ENCODE results near the gene BMAL1. TPM values are rescaled to one million over a fixed set of nuclear protein-coding genes. Genes with fewer than 3 reads are reported as not detected.

BMAL1 gene
- total RNA-seq, 2 experiments from 2014 or later, result 21.5 to 22.7 TPM

DNA sequence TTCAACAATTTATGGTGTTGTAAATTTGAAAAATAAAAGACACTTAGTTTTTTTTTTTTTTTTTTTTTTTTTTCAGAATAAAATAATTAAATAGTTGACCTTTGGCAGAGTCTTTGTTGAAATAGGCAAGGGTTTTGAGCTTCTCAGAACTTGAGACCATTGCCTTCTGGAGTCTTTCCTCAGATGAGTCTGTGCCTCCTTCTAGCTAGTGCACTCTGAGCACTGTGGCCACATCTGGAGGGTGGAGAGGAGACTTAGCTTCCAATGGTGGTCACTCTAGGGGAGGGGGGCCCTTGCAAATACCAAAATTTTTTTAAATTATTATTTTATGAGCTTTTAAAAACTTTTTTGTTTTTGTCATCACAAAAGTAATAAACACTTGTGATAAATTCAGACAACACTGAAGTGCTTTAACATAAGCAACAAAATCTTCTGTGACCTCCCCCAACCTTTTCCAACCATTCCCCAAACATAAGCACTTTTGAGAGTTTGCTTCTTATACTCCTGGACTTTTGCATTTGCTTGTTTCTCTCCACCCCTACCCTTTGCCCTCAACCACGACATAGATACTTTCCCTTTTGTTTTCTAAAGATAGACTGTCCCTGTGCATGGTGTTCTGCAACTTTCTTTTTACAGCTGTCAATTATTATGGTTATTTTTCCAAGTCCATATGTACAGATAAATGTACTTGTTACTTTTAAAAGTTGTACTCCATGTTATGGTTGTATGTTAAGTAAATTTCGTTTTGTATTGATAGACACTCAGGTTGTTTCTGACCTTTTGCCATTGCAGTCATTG, 41.1 kb downstream of the BMAL1 start:
- intact Hi-C loops (cut with micrococcal nuclease), result no loop called here
- Mint-ChIP-seq H3K36me3 (ENCODE audit: low read depth) (peaks cover 1% of the 10 kb centered on the region), H3K9me3 (no peaks in the 10 kb centered on the region), H3K4me3 (peak overlapping the region; percentile 50), H3K4me1 (ENCODE audit: low read depth) (peaks cover 63% of the 10 kb centered on the region), H3K27ac (peak overlapping the region; percentile 71), H3K27me3 (no peaks in the 10 kb centered on the region)
- DNase-seq (no peak), ATAC-seq (peak; percentile 80)
- TF ChIP-seq CTCF (IDR thresholded peaks at IDR 0.05), result no peak
- ChIA-PET POLR2A (interaction anchor here (0.6 to 0.8 kb wide), 3 partner anchors 13 to 383 kb away, joined by 3 read pairs; no protein-coding TSS in a partner anchor), CTCF (interaction anchor here (0.9 to 1.6 kb wide), 8 partner anchors 11 to 67 kb away, joined by 3 to 5 read pairs (median 4); no protein-coding TSS in a partner anchor)

GRCh38 chr11:13320688-13321087, 43.1 kb downstream of the BMAL1 start:
- Mint-ChIP-seq H3K4me1 (ENCODE audit: low read depth) (peaks cover 59% of the 10 kb centered on the region), H3K9me3 (no peaks in the 10 kb centered on the region), H3K36me3 (ENCODE audit: low read depth) (no peaks in the 10 kb centered on the region), H3K27me3 (no peaks in the 10 kb centered on the region), H3K4me3 (no peak overlapping the region), H3K27ac (peak overlapping the region; percentile 19)
- intact Hi-C loops (cut with micrococcal nuclease), result no loop called here
- CTCF ChIA-PET, result interaction anchor here (0.6 to 1.9 kb wide), 5 partner anchors 10 to 42 kb away, joined by 3 to 8 read pairs (median 4); no protein-coding TSS in a partner anchor
- ATAC-seq (no peak), DNase-seq (no peak)
- TF ChIP-seq CTCF (IDR thresholded peaks at IDR 0.05), result no peak
- POLR2A ChIA-PET, result interaction anchor here (0.7 to 1.8 kb wide), 4 partner anchors 18 to 136 kb away, joined by 3 to 4 read pairs (median 4); no protein-coding TSS in a partner anchor

- no peak overlapping the region for H3K4me3 Mint-ChIP-seq
- ChIA-PET CTCF (interaction anchor here (0.8 to 2.3 kb wide), 4 partner anchors 11 to 43 kb away, joined by 4 to 15 read pairs (median 7); no protein-coding TSS in a partner anchor), POLR2A (interaction anchor here (0.7 to 1.8 kb wide), 4 partner anchors 17 to 135 kb away, joined by 3 to 4 read pairs (median 4); no protein-coding TSS in a partner anchor)
- ATAC-seq (no peak), DNase-seq (no peak)
- intact Hi-C loops (cut with micrococcal nuclease), result no loop called here
- no peak for TF ChIP-seq CTCF (IDR thresholded peaks at IDR 0.05)
- H3K4me1 Mint-ChIP-seq (ENCODE audit: low read depth), result peaks cover 54% of the 10 kb centered on the region
- no peaks in the 10 kb centered on the region for H3K27me3 Mint-ChIP-seq
- H3K27ac Mint-ChIP-seq, result peak overlapping the region; percentile 6
- H3K36me3 Mint-ChIP-seq (ENCODE audit: low read depth), result no peaks in the 10 kb centered on the region
- H3K9me3 Mint-ChIP-seq, result no peaks in the 10 kb centered on the region
Measured at GRCh38 chr11:13321431-13321830, 43.8 kb downstream of the BMAL1 start.

DNA sequence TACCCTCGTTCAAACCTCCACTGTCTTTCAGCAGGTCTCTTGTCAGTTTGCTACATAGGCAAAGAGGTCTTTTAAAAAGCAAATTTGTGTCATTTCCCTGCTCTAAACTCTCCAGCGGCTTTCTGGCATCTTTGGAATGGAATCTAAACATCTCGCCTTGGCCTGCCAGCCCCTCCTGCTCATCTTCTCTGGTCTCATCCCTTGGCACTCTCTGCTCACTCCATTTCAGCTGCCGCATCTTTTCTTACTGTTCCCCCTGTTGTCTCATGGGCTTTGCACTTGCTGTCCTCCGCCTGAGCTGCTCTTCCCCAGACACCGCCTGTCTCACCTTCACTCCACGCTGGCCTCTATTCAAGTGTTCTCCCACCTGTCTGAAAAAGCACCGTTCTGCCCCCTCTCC, 46.6 kb downstream of the BMAL1 start:
- H3K9me3 Mint-ChIP-seq, result no peaks in the 10 kb centered on the region
- peaks cover 40% of the 10 kb centered on the region for H3K4me1 Mint-ChIP-seq (ENCODE audit: low read depth)
- TF ChIP-seq CTCF (IDR thresholded peaks at IDR 0.05), result no peak
- intact Hi-C loops (cut with micrococcal nuclease), result no loop called here
- peaks cover 2% of the 10 kb centered on the region for H3K36me3 Mint-ChIP-seq (ENCODE audit: low read depth)
- no peak overlapping the region for H3K27ac Mint-ChIP-seq
- ChIA-PET POLR2A (no interaction called here), CTCF (no interaction called here)
- H3K4me3 Mint-ChIP-seq, result no peak overlapping the region
- DNase-seq (no peak), ATAC-seq (no peak)
- no peaks in the 10 kb centered on the region for H3K27me3 Mint-ChIP-seq

DNA sequence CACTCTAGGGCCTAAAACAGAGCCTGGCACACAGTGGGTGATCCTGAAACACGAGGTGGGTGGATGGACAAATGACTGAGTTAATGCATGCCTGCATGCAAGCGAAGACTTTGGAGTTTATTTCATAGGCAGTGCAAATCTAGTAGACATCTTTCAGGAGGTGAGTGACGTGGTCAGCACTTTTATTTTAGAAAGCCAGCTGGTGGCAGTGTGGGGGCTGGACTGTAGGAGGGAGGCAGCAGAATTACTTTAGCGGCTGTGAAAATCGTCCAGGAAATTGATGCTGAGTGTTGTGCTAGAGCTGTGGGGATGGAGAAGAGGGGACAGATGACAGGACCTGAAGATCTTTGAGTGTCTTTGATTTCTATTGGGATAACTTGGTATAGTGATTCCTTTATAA, 47.1 kb downstream of the BMAL1 start:
- H3K4me3 Mint-ChIP-seq, result no peak overlapping the region
- H3K27ac Mint-ChIP-seq, result no peak overlapping the region
- H3K9me3 Mint-ChIP-seq, result no peaks in the 10 kb centered on the region

More for the DNA sequence above, 47.1 kb downstream of the BMAL1 start:
- no peak for ATAC-seq
- Mint-ChIP-seq H3K27me3 (no peaks in the 10 kb centered on the region), H3K4me1 (ENCODE audit: low read depth) (peaks cover 42% of the 10 kb centered on the region), H3K36me3 (ENCODE audit: low read depth) (peaks cover 2% of the 10 kb centered on the region)
- TF ChIP-seq CTCF (IDR thresholded peaks at IDR 0.05), result no peak
- no peak for DNase-seq
- POLR2A ChIA-PET, result no interaction called here
- CTCF ChIA-PET, result no interaction called here
- intact Hi-C loops (cut with micrococcal nuclease), result no loop called here
